ENCODE results near the gene S100A10. TPM values are rescaled to one million over a fixed set of nuclear protein-coding genes. Genes with fewer than 3 reads are reported as not detected.
A peak's percentile ranks its signal among the peaks of the same experiment; 100 is the strongest.

The S100A10 gene
- total and polyA plus RNA-seq, 2 donors from 2014 or later: 467 to 500 TPM

GRCh38 chr1:151990856-151991198 lies 2.8 kb downstream of the S100A10 start:
- peak in 3 of 5 donors; percentile 54 to 89 (median 79) for DNase-seq
- H3K4me1 ChIP-seq (ENCODE audit: control insufficient read depth in 2 of 3, insufficient read depth in 2 of 3, low read depth in 1 of 3, low read length in 3 of 3): peaks cover 6 to 28% (median 27%) of the 10 kb centered on the region in 3 donors
- H3K27ac ChIP-seq (ENCODE audit: low read depth in 2 of 2, low read length in 2 of 2): no peak overlapping the region
- H3K27me3 ChIP-seq (ENCODE audit: control insufficient read depth, insufficient read depth, low read length): peaks cover 2% of the 10 kb centered on the region
- H3K4me3 ChIP-seq (ENCODE audit: low read length in 3 of 3): peak overlapping the region in 1 of 3 donors; percentile 8
- H3K9ac ChIP-seq (ENCODE audit: low read length in 3 of 3): peak overlapping the region in 1 of 3 donors; percentile 10
- peaks cover 0 to 2% (median 0%) of the 10 kb centered on the region in 3 donors for H3K36me3 ChIP-seq (ENCODE audit: control insufficient read depth in 2 of 3, insufficient read depth in 3 of 3, low read length in 3 of 3)
- FAIRE-seq: no peak
- TF ChIP-seq, protein P1, sequence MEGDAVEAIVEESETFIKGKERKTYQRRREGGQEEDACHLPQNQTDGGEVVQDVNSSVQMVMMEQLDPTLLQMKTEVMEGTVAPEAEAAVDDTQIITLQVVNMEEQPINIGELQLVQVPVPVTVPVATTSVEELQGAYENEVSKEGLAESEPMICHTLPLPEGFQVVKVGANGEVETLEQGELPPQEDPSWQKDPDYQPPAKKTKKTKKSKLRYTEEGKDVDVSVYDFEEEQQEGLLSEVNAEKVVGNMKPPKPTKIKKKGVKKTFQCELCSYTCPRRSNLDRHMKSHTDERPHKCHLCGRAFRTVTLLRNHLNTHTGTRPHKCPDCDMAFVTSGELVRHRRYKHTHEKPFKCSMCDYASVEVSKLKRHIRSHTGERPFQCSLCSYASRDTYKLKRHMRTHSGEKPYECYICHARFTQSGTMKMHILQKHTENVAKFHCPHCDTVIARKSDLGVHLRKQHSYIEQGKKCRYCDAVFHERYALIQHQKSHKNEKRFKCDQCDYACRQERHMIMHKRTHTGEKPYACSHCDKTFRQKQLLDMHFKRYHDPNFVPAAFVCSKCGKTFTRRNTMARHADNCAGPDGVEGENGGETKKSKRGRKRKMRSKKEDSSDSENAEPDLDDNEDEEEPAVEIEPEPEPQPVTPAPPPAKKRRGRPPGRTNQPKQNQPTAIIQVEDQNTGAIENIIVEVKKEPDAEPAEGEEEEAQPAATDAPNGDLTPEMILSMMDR (IDR thresholded peaks at IDR 0.05; ENCODE audit: borderline replicate concordance, extremely low read depth, insufficient read depth): no peak
- no peaks in the 10 kb centered on the region for H3K9me3 ChIP-seq (ENCODE audit: control insufficient read depth in 2 of 3, insufficient read depth in 1 of 3, low read length in 3 of 3)
- intact Hi-C loops (cut with DNase I): no loop called here

DNA sequence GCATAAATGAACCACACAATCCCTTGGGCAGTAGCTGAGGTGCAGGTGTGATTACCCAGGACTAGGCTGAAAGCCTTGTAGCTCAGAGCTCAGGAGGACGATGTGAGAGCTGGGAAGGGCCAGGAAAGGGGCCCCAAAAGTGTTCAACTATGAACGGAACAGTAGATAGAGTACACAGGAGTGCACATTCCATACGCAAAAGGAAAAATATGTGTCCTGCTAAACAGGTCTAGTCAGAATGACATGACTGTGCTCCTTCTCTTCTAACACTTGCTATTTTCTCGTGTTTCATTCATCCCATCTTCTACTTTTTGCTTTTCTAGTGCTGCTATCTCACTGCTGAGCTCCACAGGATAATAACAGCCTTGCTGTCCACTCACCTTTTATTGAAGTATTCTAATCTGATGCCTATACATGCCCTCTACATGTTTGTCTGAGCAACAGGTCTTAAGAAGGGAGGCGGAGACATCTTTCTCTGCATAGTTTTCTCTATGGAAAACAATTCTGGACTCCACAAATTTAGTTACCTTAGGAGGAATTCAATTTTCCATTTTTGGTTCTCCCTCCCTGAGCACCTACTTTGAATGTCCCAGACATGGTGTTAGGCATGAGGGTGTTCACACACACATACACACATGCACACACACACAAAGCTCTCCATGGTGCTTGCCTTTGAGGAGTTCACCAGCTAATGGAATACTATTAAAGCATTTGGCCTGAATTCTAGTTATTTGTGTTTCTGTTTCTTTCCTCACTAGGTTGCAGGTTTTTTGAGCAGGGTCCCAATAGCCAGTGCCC lies 3.4 kb downstream of the S100A10 start:
- DNase-seq (no peak), FAIRE-seq (no peak)
- H3K27ac ChIP-seq (ENCODE audit: low read depth in 2 of 2, low read length in 2 of 2): no peak overlapping the region
- peaks cover 2% of the 10 kb centered on the region for H3K27me3 ChIP-seq (ENCODE audit: control insufficient read depth, insufficient read depth, low read length)
- H3K4me1 ChIP-seq (ENCODE audit: control insufficient read depth in 2 of 3, insufficient read depth in 2 of 3, low read depth in 1 of 3, low read length in 3 of 3): peaks cover 6 to 28% (median 27%) of the 10 kb centered on the region in 3 donors
- H3K4me3 ChIP-seq (ENCODE audit: low read length in 3 of 3): peak overlapping the region in 1 of 3 donors; percentile 8
- H3K36me3 ChIP-seq (ENCODE audit: control insufficient read depth in 2 of 3, insufficient read depth in 3 of 3, low read length in 3 of 3): peaks cover under 1 to 6% (median 2%) of the 10 kb centered on the region in 3 donors
- intact Hi-C loops (cut with DNase I): no loop called here
- TF ChIP-seq, protein P1 (IDR thresholded peaks at IDR 0.05; ENCODE audit: borderline replicate concordance, extremely low read depth, insufficient read depth): no peak
- H3K9me3 ChIP-seq (ENCODE audit: control insufficient read depth in 2 of 3, insufficient read depth in 1 of 3, low read length in 3 of 3): no peaks in the 10 kb centered on the region
- peak overlapping the region in 1 of 3 donors; percentile 23 for H3K9ac ChIP-seq (ENCODE audit: low read length in 3 of 3)

DNA sequence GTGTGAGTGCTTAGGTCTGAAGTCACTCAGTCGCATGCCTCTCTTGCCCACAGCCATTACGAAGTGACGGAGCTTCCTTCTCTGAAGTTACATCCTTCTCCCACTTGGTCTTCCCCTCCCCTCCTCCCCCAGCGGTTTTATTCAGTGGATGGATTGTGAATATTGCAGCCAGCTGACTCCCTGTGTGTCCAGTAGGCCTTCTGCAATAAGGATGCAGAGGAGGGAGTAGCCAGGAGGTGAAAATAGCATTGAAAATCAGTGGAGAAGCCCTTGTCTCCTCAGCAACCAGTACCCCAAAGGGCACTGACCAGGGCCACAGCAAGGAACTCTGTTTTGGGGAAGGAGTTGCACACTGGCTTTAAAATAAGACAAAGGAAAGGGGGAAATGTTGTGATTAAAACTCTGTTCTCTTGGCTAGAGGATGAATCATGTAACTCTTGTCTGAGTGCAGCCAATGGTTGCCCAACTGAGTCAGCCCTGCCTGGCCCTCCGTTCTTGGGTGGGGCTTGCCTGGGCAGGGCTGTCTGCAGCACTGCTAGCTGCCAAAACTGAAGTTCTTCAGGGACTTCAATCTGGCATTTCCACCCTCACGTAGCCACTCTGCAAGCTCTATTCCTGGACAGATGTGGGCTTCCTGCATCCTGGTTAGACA lies 4.3 kb downstream of the S100A10 start:
- Histone ChIP-seq H3K9ac (ENCODE audit: low read length in 3 of 3) (no peak overlapping the region), H3K27ac (ENCODE audit: low read depth in 2 of 2, low read length in 2 of 2) (no peak overlapping the region), H3K4me3 (ENCODE audit: low read length in 3 of 3) (no peak overlapping the region), H3K27me3 (ENCODE audit: control insufficient read depth, insufficient read depth, low read length) (peaks cover 2% of the 10 kb centered on the region), H3K9me3 (ENCODE audit: control insufficient read depth in 2 of 3, insufficient read depth in 1 of 3, low read length in 3 of 3) (no peaks in the 10 kb centered on the region), H3K4me1 (ENCODE audit: control insufficient read depth in 2 of 3, insufficient read depth in 2 of 3, low read depth in 1 of 3, low read length in 3 of 3) (peaks cover 6 to 30% (median 27%) of the 10 kb centered on the region in 3 donors), H3K36me3 (ENCODE audit: control insufficient read depth in 2 of 3, insufficient read depth in 3 of 3, low read length in 3 of 3) (peaks cover 4 to 14% (median 7%) of the 10 kb centered on the region in 3 donors)
- intact Hi-C loops (cut with DNase I): no loop called here
- TF ChIP-seq, protein P1 (IDR thresholded peaks at IDR 0.05; ENCODE audit: borderline replicate concordance, extremely low read depth, insufficient read depth): no peak
- peak in 1 of 5 donors; percentile 88 for DNase-seq
- FAIRE-seq: no peak

All from kidney (tissue), 14 donors.